Measurements from ENCODE around the gene NUDCD3. TPM values are rescaled to one million over a fixed set of nuclear protein-coding genes. Genes with fewer than 3 reads are reported as not detected.

Gene NUDCD3
- total RNA-seq, 1 donor from 2014 or later, result 107 TPM

DNA sequence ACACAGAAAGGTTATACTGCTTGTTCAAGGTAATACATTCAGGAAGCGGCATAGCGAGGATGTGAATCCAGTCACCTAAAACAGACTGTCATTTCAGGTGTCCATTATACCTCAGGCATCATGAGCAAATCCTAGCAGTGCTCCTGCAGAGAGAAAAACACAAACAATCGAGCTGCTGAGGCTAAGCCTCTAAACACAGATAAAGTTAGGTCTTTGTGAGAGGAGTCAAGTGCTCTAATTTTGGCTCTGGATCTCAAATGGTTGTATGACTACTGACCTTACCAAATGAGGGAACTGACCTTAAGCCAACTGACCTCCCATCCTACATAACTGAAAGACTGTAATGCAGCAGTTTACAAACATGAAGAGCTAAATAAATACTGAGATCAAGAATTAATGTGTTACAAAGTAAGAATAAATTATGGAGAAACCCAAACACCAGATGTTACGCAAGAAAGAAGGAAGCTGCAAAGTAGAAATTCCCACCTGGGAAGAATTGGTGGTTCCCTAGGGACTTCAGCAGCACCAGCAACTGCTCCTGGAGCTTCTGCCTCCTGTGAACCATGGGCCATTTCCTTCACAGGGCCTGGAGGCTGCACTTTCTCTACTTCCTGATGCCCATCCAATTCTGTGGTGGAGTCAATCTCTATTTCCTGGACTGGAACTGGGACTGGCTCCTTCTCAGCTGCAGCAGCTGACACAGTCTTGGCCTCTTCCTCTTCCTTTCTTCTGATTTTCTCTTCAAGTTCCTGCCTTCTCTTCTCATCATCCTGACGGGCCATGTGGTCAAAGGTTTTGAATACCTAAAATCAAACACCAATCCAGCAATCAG, 5.8 kb downstream of the NUDCD3 start:
- DNase-seq, result no peak
- Histone ChIP-seq H3K9me3 (replicated peaks) (peaks cover 16% of the 10 kb centered on the region), H3K27me3 (ENCODE audit: low read depth) (no peaks in the 10 kb centered on the region), H3K4me3 (peak overlapping the region; percentile 15), H3K27ac (replicated peaks) (peak overlapping the region; percentile 77), H3K36me3 (peaks cover 53% of the 10 kb centered on the region), H3K4me1 (peaks cover 82% of the 10 kb centered on the region)
- TF ChIP-seq, protein P1, sequence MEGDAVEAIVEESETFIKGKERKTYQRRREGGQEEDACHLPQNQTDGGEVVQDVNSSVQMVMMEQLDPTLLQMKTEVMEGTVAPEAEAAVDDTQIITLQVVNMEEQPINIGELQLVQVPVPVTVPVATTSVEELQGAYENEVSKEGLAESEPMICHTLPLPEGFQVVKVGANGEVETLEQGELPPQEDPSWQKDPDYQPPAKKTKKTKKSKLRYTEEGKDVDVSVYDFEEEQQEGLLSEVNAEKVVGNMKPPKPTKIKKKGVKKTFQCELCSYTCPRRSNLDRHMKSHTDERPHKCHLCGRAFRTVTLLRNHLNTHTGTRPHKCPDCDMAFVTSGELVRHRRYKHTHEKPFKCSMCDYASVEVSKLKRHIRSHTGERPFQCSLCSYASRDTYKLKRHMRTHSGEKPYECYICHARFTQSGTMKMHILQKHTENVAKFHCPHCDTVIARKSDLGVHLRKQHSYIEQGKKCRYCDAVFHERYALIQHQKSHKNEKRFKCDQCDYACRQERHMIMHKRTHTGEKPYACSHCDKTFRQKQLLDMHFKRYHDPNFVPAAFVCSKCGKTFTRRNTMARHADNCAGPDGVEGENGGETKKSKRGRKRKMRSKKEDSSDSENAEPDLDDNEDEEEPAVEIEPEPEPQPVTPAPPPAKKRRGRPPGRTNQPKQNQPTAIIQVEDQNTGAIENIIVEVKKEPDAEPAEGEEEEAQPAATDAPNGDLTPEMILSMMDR (IDR thresholded peaks at IDR 0.05; ENCODE audit: borderline replicate concordance), result no peak
- intact Hi-C loops (cut with micrococcal nuclease), result no loop called here

DNA sequence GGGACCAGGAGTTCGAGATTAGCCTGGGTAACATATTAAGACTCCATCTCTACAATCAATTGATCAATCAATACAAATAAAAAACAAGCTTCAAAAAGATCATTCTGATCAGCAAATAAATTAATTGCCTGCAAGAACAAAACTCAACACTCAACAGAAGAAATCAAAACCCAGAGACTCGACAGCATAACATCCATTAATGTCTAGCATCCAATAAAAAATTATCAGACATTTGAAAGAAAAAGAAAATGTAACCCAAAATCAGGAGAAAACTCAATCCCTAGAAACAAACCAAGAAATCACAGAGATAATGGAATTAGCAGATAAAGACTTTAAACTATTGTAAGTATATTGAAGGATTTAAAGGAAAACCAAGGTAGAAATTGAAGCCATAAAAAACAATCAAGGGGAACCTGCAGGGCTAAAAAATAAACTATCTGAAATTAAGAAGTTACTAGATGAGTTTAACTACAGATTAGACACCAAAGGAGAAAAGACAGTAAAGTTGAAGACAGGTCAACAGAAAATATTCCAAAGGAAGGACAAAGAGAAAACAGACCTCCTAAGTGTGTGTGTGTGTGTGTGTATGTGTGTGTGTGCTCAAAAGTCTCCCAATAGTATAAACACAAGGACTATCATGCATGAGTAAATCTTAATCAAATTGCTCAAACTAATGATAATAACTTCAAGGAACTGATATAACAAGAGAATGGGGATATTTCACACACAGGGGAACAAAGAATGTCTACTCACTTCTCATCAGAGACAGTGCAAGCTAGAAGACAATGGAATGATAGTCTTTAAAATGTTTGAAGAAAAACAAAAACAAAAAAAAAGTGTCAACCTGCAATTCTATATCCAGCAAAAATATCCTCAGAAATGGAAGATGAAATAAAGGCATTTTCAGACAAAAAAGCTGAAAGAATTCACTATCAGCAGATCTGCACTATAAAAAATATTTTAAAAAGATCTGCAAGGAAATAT, 7.7 kb downstream of the NUDCD3 start:
- Histone ChIP-seq H3K4me1 (peaks cover 76% of the 10 kb centered on the region), H3K27me3 (ENCODE audit: low read depth) (no peaks in the 10 kb centered on the region), H3K4me3 (no peak overlapping the region), H3K27ac (replicated peaks) (peak overlapping the region; percentile 77), H3K9me3 (replicated peaks) (peaks cover 16% of the 10 kb centered on the region), H3K36me3 (peaks cover 72% of the 10 kb centered on the region)
- no peak for DNase-seq
- intact Hi-C loops (cut with micrococcal nuclease), result no loop called here
- TF ChIP-seq, protein P1 (IDR thresholded peaks at IDR 0.05; ENCODE audit: borderline replicate concordance), result no peak

DNA sequence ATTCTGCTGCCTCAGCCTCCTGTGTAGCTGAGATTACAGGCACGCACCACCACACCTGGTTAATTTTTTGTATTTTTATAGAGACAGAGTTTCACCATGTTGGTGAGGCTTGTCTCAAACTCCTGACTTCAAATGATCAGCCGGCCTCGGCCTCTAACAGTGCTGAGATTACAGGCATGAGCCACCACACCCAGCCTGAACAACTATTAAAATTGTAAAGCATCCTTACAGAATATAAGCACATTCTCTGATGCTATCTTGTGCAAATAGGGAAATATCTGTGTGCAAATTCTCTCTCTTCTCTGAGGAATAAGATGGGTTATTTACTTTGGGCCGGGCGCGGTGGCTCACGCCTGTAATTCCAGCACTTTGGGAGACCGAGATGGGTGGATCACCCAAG, 12.5 kb downstream of the NUDCD3 start:
- Histone ChIP-seq H3K27ac (replicated peaks) (peak overlapping the region; percentile 74), H3K4me3 (no peak overlapping the region), H3K27me3 (ENCODE audit: low read depth) (no peaks in the 10 kb centered on the region), H3K9me3 (replicated peaks) (peaks cover 6% of the 10 kb centered on the region), H3K4me1 (peaks cover 74% of the 10 kb centered on the region), H3K36me3 (peaks cover 72% of the 10 kb centered on the region)
- intact Hi-C loops (cut with micrococcal nuclease), result loop anchor here (10.0 kb wide), 2 partner anchors 83 to 233 kb away; no protein-coding TSS in a partner anchor
- DNase-seq, result no peak
- TF ChIP-seq, protein P1 (IDR thresholded peaks at IDR 0.05; ENCODE audit: borderline replicate concordance), result no peak

DNA sequence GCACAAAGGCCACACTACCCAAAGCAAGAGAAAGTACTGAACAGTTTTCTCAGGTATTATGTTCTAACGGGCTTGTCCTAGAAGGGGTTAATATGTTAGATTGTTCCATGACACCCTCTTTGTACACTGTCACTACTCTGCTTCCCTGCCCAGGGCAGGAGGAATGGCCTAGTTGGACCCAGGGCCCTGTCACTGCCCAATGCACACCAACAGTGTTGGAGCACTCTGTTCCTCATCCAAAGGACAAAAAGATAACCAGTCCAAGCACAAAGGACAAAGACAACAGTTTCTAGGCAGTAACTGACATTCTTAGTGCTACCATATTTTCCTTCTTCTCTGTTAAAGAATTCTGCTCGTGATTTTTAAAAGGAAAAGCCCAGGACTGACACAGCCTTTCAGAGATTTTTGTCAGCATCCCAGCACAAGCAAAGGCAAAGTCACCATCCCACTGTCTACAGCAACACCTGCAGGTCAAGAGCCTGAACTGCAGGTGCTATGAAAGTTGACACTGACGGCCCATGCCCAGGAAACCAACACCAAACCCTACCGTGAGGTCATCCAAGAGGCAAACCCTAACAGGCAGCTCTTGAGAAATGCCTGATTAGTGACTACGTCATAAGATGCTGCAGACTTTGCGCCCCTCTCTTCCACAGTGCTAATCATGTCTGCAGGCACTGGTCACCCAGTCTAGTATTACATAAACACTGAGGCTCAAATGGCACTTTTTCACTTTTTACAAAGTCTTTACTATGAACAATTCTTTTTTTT, 13.2 kb downstream of the NUDCD3 start:
- no peaks in the 10 kb centered on the region for H3K9me3 ChIP-seq (replicated peaks)
- intact Hi-C loops (cut with micrococcal nuclease), result loop anchor here (10.0 kb wide), 2 partner anchors 82 to 232 kb away; no protein-coding TSS in a partner anchor
- peaks cover 76% of the 10 kb centered on the region for H3K4me1 ChIP-seq
- TF ChIP-seq, protein P1 (IDR thresholded peaks at IDR 0.05; ENCODE audit: borderline replicate concordance), result peak; percentile 93
- H3K27me3 ChIP-seq (ENCODE audit: low read depth), result no peaks in the 10 kb centered on the region
- H3K36me3 ChIP-seq, result peaks cover 65% of the 10 kb centered on the region
- DNase-seq, result peak; percentile 43
- no peak overlapping the region for H3K4me3 ChIP-seq
- peak overlapping the region; percentile 74 for H3K27ac ChIP-seq (replicated peaks)

All from left ventricle myocardium inferior (tissue), 1 donor.